GM12865 (cell line): ENCODE data around the gene FAM149B1.
A peak's percentile ranks its signal among the peaks of the same experiment; 100 is the strongest.

Source experiments
- DNase-seq: peaks from one replicate; pipeline ENCODE4 v3.0.0; 2010; ENCODE audit warnings: low read depth
- H3K4me3 ChIP-seq: 2 replicates; pipeline ENCODE4 v1.5.1; 2011; ENCODE audit warnings: mild to moderate bottlenecking, low read depth, low read length, control low read depth
- CTCF ChIP-seq: IDR thresholded peaks from 2 replicates; pipeline ENCODE4 v1.5.1; 2011; ENCODE audit warnings: low read length, control low read depth, low read depth, inconsistent platforms; ENCODE audit not compliant: insufficient read depth; ENCODE audit errors: missing control alignments

The FAM149B1 gene

GRCh38 chr10:73215749-73216148 is 47.8 kb downstream of the FAM149B1 start:
- no peak for DNase-seq
- H3K4me3 ChIP-seq = no peak overlapping the region
- no peak for TF ChIP-seq CTCF

GRCh38 chr10:73217628-73218027 is 49.7 kb downstream of the FAM149B1 start:
- H3K4me3 ChIP-seq = no peak overlapping the region
- no peak for DNase-seq
- no peak for TF ChIP-seq CTCF

- peak; percentile 39 for DNase-seq
- H3K4me3 ChIP-seq = no peak overlapping the region
- peak; percentile 37 for TF ChIP-seq CTCF
Observed at GRCh38 chr10:73218431-73219191, 50.7 kb downstream of the FAM149B1 start.

GRCh38 chr10:73219384-73219783 is 51.5 kb downstream of the FAM149B1 start:
- no peak for DNase-seq
- TF ChIP-seq CTCF = no peak
- H3K4me3 ChIP-seq = no peak overlapping the region

- DNase-seq = no peak
- no peak for TF ChIP-seq CTCF
- no peak overlapping the region for H3K4me3 ChIP-seq
Observed at GRCh38 chr10:73220989-73221388, 53.1 kb downstream of the FAM149B1 start.

GRCh38 chr10:73225518-73225917 is 57.6 kb downstream of the FAM149B1 start:
- H3K4me3 ChIP-seq = no peak overlapping the region
- TF ChIP-seq CTCF = no peak
- no peak for DNase-seq

GRCh38 chr10:73226663-73227062 is 58.7 kb downstream of the FAM149B1 start:
- no peak for TF ChIP-seq CTCF
- no peak overlapping the region for H3K4me3 ChIP-seq
- no peak for DNase-seq
